Anterior cingulate cortex (tissue), 58 donors: Measurements from ENCODE around the gene PCP4.
A peak's percentile ranks its signal among the peaks of the same experiment; 100 is the strongest.
"Not testable (repeated sequence)": the region's sequence is repeated elsewhere in the genome, so short reads cannot be mapped to it uniquely, and the experiment has no call there.

Experiments
- DNase-seq, 58 donors: peaks; one replicate each; lab custom pipeline; 2025; lab: John Stamatoyannopoulos, UW

The PCP4 gene

DNA sequence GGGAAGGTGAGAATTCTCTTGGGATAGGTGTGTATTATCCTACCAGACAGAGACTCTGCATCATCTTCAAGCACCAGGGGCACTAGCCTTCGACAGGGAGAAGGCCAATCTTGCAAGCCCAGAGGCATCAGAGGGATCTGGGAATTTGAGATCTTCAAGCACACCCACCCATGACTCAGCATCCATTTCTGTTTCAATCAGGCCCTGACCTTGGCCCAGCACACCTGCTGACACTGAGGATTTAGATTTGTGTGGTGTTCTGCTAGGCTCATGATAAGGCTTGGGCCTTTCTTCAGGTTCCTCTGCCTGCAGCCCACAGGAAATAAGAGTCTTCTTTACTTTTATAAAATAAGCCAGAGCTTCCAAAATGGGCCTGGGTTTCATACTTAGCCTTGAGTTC is 6.6 kb upstream of the PCP4 start:
- no peak for DNase-seq

- DNase-seq = peak in 3 of 58 donors; percentile 5 to 13 (median 7)
These were observed 4.1 kb upstream of the PCP4 start for GRCh38 chr21:39863111-39863510.

- no peak for DNase-seq
These were observed 1.1 kb upstream of the PCP4 start for GRCh38 chr21:39866093-39866492.

GRCh38 chr21:39869141-39869818 is 2.0 kb downstream of the PCP4 start:
- peak in 1 of 58 donors; percentile 4 for DNase-seq

DNA sequence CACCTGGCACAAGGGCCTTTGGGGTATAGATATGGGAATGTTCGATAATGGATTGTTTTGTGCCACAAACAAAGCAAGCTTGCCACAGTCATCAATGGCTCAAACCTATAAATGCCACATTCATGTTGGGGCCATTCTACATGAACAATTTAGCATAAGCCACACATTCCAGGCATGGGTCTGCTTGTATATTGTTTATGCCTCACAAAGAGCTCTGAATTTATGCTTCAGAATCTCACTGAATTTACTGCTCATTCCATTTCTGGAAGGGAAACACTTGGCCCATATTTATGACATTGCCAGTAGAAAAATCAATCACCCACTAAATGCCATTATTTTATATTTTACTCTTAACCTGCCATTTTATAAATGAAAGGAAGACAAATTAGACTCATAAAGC is 6.4 kb downstream of the PCP4 start:
- no peak for DNase-seq

DNA sequence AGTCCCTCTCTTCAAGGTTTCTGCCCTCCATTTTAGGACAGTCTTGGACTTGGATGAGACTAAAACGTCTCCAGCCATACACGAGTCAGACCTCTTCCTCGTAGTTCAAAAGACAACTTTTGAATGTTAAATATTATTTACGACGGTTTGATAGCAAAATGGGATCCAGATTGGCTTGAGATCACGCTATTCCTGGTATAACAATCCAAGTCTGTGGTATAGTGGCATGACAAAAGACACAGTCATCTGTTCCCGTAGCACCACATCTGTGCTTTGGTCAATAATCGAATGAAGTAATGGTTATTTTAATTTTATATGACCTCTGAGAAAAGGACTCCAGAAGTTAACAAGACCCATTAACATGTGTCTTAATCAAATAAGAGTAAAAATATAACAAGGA is 7.0 kb downstream of the PCP4 start:
- DNase-seq = no peak

- DNase-seq = no peak
These were observed 7.5 kb downstream of the PCP4 start for GRCh38 chr21:39874759-39875158.

DNA sequence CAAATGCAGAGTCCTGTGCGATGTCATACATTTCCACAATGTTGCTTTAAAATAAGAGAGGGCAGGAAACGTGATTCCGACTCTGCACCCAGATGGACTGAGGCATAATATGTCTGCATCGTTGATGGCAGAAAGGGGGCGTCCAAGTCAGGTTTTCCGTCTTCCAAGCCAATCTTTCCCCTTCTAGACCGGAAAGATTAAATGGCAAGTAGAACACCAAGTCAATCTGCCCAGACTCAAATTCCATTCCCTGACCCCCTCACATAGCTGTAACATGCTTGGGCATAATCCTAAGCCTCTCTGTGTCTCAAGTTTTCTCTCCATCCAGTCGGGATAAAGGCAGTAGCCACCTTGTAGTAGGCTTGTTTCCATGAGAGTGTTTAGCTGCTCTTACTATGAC is 14.4 kb downstream of the PCP4 start:
- no peak for DNase-seq

DNA sequence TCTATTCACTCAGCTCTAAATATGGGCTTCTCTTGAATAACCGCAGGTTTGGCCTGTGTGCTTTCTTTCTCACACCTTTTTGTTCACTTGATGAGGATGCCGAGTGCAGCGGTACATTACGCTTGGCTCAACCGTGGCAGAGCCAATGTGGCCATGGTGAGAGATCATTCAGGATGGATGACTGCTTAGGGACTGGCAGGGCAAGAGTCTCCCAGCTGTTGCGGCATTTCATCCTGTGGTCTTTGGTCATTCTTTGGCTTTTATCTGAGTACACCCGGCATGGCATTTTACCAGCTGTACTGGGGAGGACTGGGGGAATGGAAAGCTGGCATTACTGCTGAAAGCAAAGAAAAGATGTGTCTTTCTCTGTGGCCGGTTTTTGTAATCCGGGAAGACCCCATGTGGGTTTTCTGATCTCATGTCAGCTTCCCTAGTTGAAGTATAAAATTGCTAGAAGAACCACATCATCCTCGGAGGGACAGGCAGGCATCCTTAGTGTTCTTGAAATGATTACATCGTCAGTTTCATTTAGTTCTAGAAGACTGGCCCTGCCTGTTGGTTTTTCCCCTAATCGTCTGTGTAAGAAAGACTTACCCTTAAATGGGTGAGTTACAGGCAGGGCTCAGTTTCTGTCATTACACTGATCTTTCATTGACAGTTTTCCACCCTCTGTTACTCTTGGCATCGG is 15.1 kb downstream of the PCP4 start:
- DNase-seq = no peak

DNA sequence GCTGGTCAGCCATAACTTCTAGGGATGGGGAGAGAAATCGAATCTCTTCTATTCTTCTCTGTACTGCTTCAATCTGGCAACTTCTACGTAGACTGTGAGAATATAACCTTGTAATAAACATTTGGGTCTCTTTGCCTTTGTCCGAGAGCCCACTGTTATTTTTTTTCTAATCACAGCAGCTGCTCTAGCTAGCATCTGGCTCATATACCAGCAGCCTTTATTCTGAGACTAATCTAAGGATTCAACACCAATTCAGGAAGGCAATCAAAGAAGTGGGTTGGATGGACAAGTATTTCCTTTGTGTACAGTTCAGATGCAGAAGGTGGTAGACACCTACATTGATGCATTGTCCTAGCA is 15.6 kb downstream of the PCP4 start:
- no peak for DNase-seq

DNA sequence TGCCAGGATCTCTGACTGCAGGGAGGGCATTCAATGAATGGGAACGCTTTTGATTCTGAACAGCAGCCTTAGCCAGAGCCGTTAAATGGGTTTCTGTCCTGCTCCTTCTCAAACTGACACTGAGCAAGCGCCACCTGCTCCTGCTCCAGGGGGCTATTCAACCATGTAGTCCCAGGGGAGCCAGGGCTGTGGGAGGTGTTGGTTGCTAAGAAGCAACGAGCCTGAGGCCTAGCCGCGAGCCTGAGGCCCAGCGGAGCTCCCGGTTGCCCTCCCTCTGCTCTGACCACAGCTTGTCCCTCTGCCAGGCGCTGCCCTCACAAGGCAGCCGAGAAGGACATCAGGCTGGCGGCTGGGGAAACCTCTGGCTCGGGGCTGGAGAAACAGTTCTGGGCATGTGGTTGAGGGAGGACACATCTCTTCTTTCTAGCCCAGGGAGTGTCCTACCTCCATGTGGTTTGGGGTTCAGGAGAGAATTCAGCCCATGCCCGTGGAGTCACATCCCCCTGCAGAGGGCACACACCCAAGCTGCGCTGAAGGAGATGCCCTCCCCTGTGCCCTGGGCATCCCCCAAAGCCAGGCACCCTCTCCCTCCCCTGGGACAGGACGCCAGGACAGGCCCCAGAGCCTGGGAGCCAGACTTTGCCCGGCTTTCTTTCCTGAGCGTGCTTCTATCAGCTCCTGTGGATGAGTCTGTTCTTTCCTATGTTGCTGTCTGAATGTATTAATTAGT is 18.0 kb downstream of the PCP4 start:
- DNase-seq = peak in 43 of 58 donors; percentile 3 to 73 (median 24)

GRCh38 chr21:39888848-39889247 is 21.6 kb downstream of the PCP4 start:
- no peak for DNase-seq

DNA sequence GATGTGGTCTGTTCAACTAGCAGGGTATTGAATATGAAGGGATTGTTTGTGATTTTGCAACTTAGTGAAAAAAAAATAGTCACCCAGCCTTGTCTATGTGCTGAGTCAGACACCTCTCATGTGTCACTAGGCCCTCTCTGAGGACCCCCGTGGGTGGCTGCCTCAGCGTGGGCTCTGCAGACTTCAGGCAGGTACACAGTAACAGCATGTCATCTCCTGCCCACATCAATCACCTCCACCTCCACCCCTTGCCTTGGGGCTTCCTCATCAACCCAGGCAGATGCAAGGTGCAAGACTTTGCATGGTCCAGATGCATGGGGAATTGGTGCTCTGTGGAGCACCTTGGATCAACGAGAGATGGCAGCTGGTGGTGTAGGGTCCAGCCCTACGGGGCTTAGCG is 23.9 kb downstream of the PCP4 start:
- DNase-seq = no peak

- not testable (repeated sequence) for DNase-seq
These were observed 24.6 kb downstream of the PCP4 start for GRCh38 chr21:39891863-39892262.

DNA sequence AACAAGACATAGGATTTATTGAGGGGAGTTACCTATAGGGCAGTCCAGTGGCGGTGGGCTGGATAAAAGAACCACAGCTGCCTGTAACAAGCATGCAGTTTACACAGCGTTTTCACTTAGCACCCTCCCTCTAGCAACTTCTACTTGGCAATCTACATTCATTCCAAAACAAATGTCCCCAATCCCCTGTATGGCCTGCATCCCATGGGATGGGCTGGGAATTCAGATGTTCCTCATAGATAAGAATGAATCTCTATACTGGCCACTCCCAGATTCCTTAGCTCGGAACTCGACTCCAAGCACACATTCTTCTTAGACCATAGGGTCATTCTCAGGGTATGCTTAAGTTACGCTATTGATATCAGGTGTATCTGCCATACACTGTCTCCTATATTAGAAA is 33.3 kb downstream of the PCP4 start:
- no peak for DNase-seq

DNA sequence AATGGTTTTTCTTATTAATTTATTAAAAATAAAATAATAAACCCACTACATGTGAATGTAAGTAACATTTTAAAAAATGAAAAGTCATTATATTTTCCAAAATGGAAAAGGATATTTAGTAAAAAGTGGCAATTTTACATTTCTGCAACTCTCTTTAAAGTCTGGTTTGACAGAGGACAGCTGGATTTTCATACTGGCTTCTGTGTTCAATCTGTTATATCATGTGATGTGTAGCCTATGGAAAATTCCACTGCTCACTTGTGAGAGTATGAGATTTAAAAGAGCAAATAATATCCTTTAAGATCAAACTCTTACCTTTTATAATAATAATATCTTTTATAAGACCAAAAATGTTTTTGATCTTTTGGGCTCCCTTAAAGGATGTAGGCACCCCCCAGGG is 33.7 kb downstream of the PCP4 start:
- DNase-seq = no peak

GRCh38 chr21:39902986-39903385 is 35.7 kb downstream of the PCP4 start:
- DNase-seq = no peak

DNA sequence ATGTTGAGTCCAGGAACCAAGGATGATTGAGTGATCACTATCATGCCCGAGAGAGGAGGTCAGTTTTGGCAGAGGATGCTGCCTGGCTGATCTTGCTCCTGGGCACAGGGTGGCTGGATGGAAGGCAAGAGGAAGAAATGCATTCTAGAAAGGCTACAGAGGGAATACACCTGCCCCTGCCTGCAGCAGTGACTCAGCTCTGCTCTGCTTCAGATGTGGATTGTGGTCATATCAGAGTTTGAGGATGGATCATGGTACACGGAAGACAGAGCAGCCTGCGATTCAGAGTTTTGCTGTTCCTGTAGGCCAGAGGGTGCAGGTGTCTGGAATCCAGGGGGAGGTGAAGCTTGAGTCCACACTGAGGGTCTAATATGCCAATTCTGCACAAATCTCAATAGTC is 37.2 kb downstream of the PCP4 start:
- DNase-seq = no peak

DNA sequence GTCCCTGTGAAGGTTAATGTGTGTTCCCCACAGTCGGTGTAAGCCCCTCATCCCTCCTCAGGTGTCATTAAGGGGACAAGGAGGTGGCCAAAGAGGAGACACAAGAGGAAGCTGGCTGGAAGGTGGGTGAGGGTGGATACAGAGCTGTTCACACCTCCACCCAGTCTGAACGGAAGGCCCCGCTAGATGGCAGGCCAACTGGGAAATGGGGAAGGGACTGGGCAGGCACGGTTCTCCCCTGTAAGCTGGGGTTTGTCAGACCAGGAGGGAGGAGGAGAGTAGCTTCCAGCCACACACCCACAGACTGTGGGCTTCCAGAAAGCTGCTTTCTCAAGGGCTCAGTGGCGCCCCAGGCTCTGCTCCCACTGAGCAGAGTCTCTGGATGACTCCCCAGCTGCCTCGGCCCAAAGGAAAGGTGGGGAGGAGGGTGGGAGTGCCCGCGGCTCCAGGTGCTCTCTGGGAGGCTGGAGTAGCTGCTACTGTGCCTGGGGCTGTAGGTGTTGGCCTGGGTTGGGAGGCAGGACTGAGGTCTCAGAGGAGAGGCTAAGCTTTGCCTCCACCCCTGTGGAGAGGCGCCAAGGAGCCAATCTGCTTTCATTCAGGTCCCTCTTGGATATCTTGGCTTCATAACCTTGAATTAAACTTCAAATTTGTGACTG is 41.2 kb downstream of the PCP4 start:
- DNase-seq = no peak

DNA sequence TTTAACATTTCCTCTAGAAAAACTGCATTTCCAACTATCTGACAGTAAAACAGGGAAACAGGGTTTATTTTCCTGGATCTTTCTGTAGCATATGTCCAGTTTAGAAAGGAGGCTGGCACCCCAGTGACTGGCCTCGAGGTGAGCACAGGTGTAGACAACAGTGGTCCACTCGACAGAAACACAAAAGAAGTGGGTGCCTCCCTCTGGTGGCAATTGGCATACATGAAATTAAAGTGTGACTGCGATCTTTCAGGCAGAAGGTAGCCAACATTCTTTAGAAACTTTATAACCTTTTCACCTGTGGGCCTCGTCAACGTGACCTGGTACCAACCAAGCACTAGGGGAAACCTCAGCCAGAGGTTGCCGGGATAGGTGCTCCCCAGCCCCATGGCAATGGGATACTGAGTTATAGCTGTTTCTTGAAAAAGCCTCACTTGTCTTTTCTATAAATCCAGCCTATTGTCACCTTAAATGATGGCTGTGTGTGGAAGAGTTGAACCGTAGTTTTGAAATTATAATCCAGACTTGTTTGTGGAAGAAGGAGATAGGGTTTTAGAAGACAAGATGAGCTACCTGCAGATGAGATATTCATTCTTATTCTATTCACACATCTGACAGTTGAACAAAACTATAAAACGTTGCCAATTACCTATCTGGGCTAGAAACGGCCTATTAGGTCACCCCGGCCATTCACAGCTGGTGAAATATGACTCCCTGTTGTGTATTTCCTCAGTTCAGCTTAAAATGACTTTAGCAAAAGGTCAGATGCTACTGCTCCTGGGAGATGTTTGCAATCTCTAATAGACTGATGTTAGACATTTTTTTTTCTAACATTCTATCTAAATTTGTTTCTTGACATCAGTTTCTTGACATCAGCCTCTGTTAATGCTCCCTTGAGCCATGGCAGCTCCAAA is 44.3 kb downstream of the PCP4 start:
- no peak for DNase-seq
